ENCODE results near the gene CLIC4.

DNA sequence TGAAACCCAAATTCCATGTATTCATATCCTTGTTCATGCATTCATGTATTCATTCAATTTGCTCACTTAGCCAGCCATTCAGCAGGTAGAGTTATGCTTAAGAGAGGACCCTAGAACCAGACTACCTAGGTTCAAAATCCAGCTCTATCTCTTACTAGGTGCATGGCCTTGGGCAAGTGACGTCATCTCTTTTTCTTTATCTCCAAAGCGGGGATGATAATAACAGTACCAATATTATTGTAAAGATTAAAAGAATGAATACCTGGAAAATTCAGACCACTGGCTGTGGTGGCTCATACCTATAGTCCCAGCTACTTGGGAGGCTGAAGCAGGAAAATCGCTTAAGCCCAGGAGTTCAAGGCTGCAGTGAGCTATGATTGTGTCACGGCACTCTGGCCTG is 33.9 kb upstream of the CLIC4 start:
- no peak for TF ChIP-seq CTCF (IDR thresholded peaks at IDR 0.05; ENCODE audit: low read depth, low read length, missing input control)
- TF ChIP-seq, protein P1, sequence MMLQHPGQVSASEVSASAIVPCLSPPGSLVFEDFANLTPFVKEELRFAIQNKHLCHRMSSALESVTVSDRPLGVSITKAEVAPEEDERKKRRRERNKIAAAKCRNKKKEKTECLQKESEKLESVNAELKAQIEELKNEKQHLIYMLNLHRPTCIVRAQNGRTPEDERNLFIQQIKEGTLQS (IDR thresholded peaks at IDR 0.05): no peak
